GM21367 (cell line): ENCODE results near the gene TMEM132C.

Source experiments
- ATAC-seq: cut with Tn5 transposase; IDR thresholded peaks from one replicate; pipeline ENCODE4 v1.9.1; 2021; ENCODE audit not compliant: unreplicated experiment

Gene TMEM132C

GRCh38 chr12:128698301-128698972 lies 431.5 kb downstream of the TMEM132C start:
- no peak for ATAC-seq

DNA sequence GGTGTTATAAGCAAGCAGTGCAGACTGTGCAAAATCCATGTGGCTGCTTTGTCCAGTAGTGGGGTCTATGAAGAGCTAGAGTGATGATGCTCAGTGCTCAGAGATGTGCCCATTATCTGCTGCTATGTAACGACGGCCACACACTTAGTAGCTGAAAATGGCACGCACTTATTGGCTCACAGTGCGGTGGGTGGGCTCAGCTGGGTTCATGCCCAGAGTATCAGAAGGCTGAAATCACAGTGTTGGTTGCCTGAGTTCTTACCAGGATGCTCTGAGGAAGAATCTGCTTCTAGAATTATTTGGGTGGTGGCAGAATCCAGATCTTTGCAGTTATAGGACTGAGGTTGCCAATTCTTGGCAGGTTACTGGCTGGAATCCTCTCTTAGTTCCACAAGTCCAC lies 432.1 kb downstream of the TMEM132C start:
- ATAC-seq, result no peak

DNA sequence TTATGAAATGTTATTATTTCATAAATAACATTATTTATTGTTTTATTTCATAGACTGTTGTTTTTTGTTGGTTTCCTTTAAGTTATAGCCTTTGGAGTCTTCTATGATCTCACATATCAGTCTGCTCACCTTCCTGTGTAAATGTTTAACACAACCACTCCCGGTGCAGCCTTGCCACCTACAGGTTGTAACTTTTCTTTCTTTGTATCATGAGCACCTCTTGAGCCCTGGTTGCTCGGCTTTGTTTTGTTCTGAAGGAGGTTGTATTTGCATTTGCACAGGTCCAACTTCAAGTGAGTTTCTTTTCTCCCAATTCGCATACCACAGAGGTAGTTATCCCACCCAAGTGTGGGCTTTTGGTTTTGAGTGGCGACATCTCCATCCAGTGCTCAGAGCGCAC lies 435.4 kb downstream of the TMEM132C start:
- ATAC-seq, result no peak

- no peak for ATAC-seq
Observed at GRCh38 chr12:128705140-128705539, 438.2 kb downstream of the TMEM132C start.

- no peak for ATAC-seq
Observed at GRCh38 chr12:128707488-128707887, 440.5 kb downstream of the TMEM132C start.

DNA sequence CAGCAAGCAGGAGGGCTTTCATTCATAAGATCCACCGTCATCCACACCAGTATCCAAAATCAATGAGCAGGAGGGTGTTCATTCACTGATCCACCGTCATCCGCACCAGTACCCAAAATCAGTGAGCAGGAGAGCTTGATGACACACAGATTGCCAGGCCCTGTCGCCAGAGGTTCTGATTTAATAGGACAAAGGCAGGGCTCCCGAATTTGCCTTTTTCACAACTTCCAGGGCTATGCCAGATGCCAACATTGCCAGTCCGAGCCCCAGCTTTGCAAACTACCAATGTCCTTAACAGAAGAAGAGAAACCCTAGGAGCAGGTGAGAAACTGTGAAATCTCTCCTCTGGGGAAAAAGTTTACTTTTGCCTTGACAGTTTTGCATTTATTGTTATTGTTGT lies 441.8 kb downstream of the TMEM132C start:
- ATAC-seq, result no peak

- no peak for ATAC-seq
Observed at GRCh38 chr12:128709660-128710059, 442.7 kb downstream of the TMEM132C start.

DNA sequence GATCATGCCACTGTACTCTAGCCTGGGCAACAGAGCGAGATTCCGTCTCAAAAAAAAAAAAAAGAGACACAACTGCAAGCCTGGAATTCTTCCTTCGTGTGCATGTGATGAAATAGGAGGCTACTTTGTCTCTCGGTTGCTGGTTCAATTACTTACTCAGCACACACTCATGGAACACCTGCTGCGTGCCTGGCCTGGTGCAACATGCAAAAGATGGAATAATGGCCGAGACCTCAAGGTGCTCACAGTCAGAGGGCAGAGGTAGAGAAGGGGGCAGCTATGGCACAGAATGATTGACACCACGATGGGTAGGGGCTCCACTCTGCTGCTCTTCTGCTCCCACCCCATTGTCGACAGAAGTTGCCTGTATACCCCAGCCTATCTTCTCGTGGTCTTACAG lies 444.5 kb downstream of the TMEM132C start:
- no peak for ATAC-seq

- no peak for ATAC-seq
Observed at GRCh38 chr12:128712622-128713021, 445.7 kb downstream of the TMEM132C start.

DNA sequence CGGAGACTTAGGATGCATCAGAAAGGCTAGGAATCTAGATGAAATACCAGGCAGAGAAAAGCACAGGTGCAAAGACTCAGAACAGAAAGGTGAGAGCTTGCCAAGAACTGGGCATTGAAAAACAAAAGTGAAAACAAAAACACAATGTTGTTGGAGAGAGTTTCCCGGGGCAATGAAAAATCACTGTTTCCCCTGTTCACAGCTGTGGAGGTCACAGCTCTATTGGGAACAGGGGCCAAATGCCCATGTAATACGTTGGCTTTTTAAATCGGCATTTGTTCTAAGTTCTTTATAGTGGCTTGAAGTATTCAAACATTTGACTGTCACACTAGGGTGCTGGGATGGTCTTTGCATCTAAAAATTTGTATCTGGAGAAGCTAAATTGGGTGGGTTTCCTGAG lies 448.5 kb downstream of the TMEM132C start:
- ATAC-seq, result no peak

GRCh38 chr12:128724468-128725046 lies 457.6 kb downstream of the TMEM132C start:
- ATAC-seq, result no peak

GRCh38 chr12:128726886-128727285 lies 459.9 kb downstream of the TMEM132C start:
- ATAC-seq, result no peak

GRCh38 chr12:128727461-128727860 lies 460.5 kb downstream of the TMEM132C start:
- no peak for ATAC-seq

GRCh38 chr12:128727999-128728398 lies 461.0 kb downstream of the TMEM132C start:
- ATAC-seq, result no peak

DNA sequence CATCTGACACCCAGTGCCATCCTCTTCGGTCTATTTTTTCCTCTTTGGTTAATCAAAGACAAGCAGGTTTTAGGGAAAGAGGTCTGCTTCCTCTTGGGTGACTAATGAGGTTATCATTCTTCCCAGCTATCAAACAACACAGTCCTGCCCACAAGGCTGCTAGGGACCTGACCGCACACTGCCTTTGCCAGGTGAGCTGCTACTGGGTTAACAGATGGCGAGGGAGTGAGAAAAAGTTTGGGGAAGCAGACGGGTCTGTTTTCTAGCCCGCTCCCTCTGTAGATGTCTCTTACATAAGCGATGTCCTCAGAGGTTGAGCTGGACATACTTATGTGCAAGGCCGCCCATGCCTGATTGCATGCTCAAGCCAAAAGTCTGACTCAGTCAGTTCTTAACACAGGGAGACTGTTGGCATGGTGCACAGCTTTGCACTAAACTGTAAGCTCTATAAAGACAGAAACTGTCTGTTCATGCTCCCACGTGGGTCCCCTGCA lies 462.7 kb downstream of the TMEM132C start:
- ATAC-seq, result no peak

GRCh38 chr12:128734371-128734770 lies 467.4 kb downstream of the TMEM132C start:
- no peak for ATAC-seq

DNA sequence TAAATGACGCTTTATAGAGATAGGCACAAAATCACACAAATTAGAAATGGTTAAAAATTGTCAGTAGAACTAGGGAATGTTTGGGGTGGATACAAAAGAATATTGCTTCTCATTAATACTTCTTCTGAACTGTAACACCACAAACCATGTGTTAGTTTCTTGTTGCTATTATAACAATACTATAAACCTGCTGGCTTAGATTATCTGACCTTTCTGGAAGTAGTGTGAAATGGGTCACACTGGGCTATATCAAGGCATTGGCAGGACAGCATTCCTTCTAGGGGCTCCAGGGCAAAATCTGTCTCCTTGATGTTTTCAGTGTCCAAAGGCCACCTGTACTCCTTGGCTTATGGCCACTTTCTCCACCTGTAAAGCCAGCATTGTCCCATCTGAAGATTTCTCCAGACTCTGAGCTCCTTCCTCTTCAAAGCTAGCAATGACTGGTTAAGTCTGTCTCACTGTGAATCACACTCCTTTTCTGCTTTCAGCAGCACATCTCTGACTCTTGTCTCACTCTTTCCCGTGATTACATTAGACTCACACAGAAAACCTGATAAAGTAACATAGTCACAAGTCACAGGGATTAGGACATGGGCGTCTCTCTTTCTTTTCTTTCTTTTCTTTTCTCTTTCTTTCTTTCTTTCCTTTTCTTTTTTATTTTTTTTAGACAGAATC lies 470.5 kb downstream of the TMEM132C start:
- ATAC-seq, result no peak

- no peak for ATAC-seq
Observed at GRCh38 chr12:128743916-128744315, 476.9 kb downstream of the TMEM132C start.

GRCh38 chr12:128745772-128746689 lies 479.1 kb downstream of the TMEM132C start:
- ATAC-seq, result no peak

GRCh38 chr12:128747441-128747840 lies 480.5 kb downstream of the TMEM132C start:
- no peak for ATAC-seq

GRCh38 chr12:128752386-128752785 lies 485.4 kb downstream of the TMEM132C start:
- no peak for ATAC-seq
